OCI-LY7 (cell line): ENCODE measurements around the gene TTC34.

Source experiments
- EZH2phosphoT487 ChIP-seq: fragments of 200-600 bp; sonication (generic); IDR thresholded peaks from 2 replicates; pipeline ENCODE4 v1.6.1; 2018; ENCODE audit warnings: low read depth, borderline replicate concordance, mild to moderate bottlenecking, mixed run types, antibody characterized with exemption, low read length, moderate library complexity, mixed read lengths
- TF ChIP-seq, protein P1 (sequence below): fragments of 200-600 bp; sonication (generic); conservative IDR thresholded peaks from 2 replicates; pipeline ENCODE4 v1.5.1; 2014; ENCODE audit warnings: mild to moderate bottlenecking, antibody characterized with exemption, low read length, moderate library complexity, mixed read lengths

DNA sequence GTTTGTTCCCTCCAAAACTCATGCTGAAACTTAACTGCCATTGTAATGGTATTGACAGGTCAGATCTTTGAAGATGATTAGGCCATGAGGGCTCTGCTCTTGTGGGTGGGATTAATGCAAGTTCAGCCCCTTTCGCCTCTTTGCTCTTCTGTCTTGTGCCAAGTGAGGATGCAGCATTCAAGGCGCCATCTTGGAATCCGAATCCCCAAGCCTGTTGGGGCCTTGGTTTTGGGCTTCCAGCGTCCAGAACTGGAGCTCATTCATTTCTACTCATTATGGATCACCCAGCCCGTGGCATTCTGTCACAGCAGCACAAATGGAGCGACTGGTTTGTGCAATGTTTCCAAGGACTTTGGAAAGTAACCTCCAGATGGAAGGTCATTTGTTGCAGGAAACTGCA lies 5.6 kb downstream of the TTC34 start:
- TF ChIP-seq, protein P1, sequence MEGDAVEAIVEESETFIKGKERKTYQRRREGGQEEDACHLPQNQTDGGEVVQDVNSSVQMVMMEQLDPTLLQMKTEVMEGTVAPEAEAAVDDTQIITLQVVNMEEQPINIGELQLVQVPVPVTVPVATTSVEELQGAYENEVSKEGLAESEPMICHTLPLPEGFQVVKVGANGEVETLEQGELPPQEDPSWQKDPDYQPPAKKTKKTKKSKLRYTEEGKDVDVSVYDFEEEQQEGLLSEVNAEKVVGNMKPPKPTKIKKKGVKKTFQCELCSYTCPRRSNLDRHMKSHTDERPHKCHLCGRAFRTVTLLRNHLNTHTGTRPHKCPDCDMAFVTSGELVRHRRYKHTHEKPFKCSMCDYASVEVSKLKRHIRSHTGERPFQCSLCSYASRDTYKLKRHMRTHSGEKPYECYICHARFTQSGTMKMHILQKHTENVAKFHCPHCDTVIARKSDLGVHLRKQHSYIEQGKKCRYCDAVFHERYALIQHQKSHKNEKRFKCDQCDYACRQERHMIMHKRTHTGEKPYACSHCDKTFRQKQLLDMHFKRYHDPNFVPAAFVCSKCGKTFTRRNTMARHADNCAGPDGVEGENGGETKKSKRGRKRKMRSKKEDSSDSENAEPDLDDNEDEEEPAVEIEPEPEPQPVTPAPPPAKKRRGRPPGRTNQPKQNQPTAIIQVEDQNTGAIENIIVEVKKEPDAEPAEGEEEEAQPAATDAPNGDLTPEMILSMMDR: no peak
- no peak for TF ChIP-seq EZH2phosphoT487
